ENCODE measurements around the gene VTI1A. TPM values are rescaled to one million over a fixed set of nuclear protein-coding genes. Genes with fewer than 3 reads are reported as not detected.

The VTI1A gene
- total and polyA plus RNA-seq, 2 experiments from 2014 or later = 26.8 to 31.0 TPM

DNA sequence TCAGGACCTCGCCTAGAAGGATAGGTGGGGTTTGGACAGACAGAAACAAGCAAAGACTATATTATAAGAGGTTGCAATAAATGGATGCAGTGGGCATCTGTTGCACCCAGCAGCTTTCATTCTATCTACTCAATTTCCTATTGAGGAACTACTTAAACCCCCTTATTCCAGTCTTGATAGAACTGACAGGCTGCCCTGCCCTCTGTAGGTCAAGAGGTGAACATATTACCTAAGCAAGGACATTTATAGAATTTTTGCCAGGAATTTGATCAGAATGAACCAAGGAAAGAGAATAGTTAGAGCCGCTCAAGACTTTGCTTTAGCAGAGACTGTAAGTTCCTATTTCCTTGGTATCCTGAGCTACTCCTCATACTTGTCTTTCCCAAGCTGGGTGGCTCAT is 9.5 kb downstream of the VTI1A start:
- peak; percentile 46 for DNase-seq (ENCODE audit: low spot score)
- ATAC-seq = peak; percentile 61
- Histone ChIP-seq H3K9me2 (ENCODE audit: insufficient read depth) (no peaks in the 10 kb centered on the region), H3K4me2 (no peak overlapping the region), H3K27me3 (ENCODE audit: insufficient read depth) (no peaks in the 10 kb centered on the region), H3K79me2 (replicated peaks; ENCODE audit: insufficient read depth) (peaks cover 24% of the 10 kb centered on the region), H3K36me3 (ENCODE audit: insufficient read depth) (no peaks in the 10 kb centered on the region; the same call in 1 of the 2 replicates), H4K20me1 (replicated peaks; ENCODE audit: insufficient read depth) (no peaks in the 10 kb centered on the region), H3F3A (replicated peaks; ENCODE audit: low read depth) (no peaks in the 10 kb centered on the region), H2AFZ (no peak overlapping the region), H3K4me3 (no peak overlapping the region), H3K27ac (ENCODE audit: low read depth) (no peak overlapping the region), H3K4me1 (ENCODE audit: insufficient read depth) (no peaks in the 10 kb centered on the region)
- Mint-ChIP-seq H3K27me3 (ENCODE audit: insufficient read depth, low read depth, poor library complexity) (no peaks in the 10 kb centered on the region), H3K36me3 (ENCODE audit: low read depth) (peaks cover 25% of the 10 kb centered on the region), H3K27ac (no peak overlapping the region), H3K9me3 (peaks cover 21% of the 10 kb centered on the region), H3K4me1 (no peaks in the 10 kb centered on the region), H3K4me3 (no peak overlapping the region)
- TF ChIP-seq, protein P1, sequence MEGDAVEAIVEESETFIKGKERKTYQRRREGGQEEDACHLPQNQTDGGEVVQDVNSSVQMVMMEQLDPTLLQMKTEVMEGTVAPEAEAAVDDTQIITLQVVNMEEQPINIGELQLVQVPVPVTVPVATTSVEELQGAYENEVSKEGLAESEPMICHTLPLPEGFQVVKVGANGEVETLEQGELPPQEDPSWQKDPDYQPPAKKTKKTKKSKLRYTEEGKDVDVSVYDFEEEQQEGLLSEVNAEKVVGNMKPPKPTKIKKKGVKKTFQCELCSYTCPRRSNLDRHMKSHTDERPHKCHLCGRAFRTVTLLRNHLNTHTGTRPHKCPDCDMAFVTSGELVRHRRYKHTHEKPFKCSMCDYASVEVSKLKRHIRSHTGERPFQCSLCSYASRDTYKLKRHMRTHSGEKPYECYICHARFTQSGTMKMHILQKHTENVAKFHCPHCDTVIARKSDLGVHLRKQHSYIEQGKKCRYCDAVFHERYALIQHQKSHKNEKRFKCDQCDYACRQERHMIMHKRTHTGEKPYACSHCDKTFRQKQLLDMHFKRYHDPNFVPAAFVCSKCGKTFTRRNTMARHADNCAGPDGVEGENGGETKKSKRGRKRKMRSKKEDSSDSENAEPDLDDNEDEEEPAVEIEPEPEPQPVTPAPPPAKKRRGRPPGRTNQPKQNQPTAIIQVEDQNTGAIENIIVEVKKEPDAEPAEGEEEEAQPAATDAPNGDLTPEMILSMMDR (conservative IDR thresholded peaks at IDR 0.05; ENCODE audit: low read depth in 2 of 2) = peak; percentile 55 to 57
- TF ChIP-seq, protein P2, sequence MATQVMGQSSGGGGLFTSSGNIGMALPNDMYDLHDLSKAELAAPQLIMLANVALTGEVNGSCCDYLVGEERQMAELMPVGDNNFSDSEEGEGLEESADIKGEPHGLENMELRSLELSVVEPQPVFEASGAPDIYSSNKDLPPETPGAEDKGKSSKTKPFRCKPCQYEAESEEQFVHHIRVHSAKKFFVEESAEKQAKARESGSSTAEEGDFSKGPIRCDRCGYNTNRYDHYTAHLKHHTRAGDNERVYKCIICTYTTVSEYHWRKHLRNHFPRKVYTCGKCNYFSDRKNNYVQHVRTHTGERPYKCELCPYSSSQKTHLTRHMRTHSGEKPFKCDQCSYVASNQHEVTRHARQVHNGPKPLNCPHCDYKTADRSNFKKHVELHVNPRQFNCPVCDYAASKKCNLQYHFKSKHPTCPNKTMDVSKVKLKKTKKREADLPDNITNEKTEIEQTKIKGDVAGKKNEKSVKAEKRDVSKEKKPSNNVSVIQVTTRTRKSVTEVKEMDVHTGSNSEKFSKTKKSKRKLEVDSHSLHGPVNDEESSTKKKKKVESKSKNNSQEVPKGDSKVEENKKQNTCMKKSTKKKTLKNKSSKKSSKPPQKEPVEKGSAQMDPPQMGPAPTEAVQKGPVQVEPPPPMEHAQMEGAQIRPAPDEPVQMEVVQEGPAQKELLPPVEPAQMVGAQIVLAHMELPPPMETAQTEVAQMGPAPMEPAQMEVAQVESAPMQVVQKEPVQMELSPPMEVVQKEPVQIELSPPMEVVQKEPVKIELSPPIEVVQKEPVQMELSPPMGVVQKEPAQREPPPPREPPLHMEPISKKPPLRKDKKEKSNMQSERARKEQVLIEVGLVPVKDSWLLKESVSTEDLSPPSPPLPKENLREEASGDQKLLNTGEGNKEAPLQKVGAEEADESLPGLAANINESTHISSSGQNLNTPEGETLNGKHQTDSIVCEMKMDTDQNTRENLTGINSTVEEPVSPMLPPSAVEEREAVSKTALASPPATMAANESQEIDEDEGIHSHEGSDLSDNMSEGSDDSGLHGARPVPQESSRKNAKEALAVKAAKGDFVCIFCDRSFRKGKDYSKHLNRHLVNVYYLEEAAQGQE (IDR thresholded peaks at IDR 0.05; ENCODE audit: unreplicated experiment) = no peak

DNA sequence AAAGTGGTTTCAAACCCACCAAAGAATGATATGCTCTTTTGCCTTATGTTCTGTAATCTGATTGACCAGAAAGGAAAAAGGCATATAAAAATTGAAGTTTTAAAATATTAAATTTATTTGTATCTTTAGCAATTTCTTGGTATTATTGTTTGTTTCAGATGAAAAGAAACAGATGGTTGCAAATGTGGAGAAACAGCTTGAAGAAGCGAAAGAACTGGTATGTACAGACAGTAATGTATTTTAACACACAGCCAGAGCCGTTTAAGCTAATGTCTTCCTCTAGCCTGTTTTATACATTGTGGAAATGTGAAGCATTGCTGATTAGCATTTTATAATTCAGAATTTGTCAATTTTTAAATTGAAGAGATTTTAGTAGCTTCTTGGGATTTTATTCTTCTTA is 13.4 kb downstream of the VTI1A start:
- DNase-seq (ENCODE audit: low spot score) = no peak
- Mint-ChIP-seq H3K9me3 (peaks cover 6% of the 10 kb centered on the region; the same call in 1 of the 3 replicates), H3K27me3 (ENCODE audit: insufficient read depth, low read depth, poor library complexity) (no peaks in the 10 kb centered on the region), H3K27ac (no peak overlapping the region), H3K4me1 (no peaks in the 10 kb centered on the region), H3K36me3 (ENCODE audit: low read depth) (peaks cover 30% of the 10 kb centered on the region), H3K4me3 (no peak overlapping the region)
- Histone ChIP-seq H3K4me1 (ENCODE audit: insufficient read depth) (no peaks in the 10 kb centered on the region), H3K27me3 (ENCODE audit: insufficient read depth) (no peaks in the 10 kb centered on the region), H3K9me2 (ENCODE audit: insufficient read depth) (no peaks in the 10 kb centered on the region), H4K20me1 (replicated peaks; ENCODE audit: insufficient read depth) (no peaks in the 10 kb centered on the region), H2AFZ (no peak overlapping the region), H3K79me2 (replicated peaks; ENCODE audit: insufficient read depth) (no peaks in the 10 kb centered on the region), H3K4me3 (no peak overlapping the region), H3K4me2 (no peak overlapping the region), H3K36me3 (ENCODE audit: insufficient read depth) (peaks cover 11% of the 10 kb centered on the region; the same call in 1 of the 2 replicates), H3K27ac (ENCODE audit: low read depth) (no peak overlapping the region), H3F3A (replicated peaks; ENCODE audit: low read depth) (no peaks in the 10 kb centered on the region)
- no peak for ATAC-seq
- TF ChIP-seq ZNF114 (CRISPR knock-in tag; IDR thresholded peaks at IDR 0.05) (no peak), STAT1 (IDR thresholded peaks at IDR 0.05; ENCODE audit: unreplicated experiment) (no peak), NANOG (IDR thresholded peaks at IDR 0.05; ENCODE audit: borderline replicate concordance) (no peak), ZNF331 (CRISPR knock-in tag; IDR thresholded peaks at IDR 0.05; ENCODE audit: low read depth) (no peak), CREB1 (CRISPR knock-in tag; IDR thresholded peaks at IDR 0.05; ENCODE audit: low read depth) (no peak), EZH2 (IDR thresholded peaks at IDR 0.05; ENCODE audit: low read depth, unreplicated experiment) (no peak), POLR2AphosphoS5 (IDR thresholded peaks at IDR 0.05; ENCODE audit: low read depth) (no peak), EZH2phosphoT487 (IDR thresholded peaks at IDR 0.05; ENCODE audit: unreplicated experiment) (no peak)
- TF ChIP-seq, protein P2 (IDR thresholded peaks at IDR 0.05; ENCODE audit: unreplicated experiment) = no peak
- TF ChIP-seq, protein P1 (conservative IDR thresholded peaks at IDR 0.05; ENCODE audit: low read depth in 2 of 2) = no peak
- TF ChIP-seq, protein P3, sequence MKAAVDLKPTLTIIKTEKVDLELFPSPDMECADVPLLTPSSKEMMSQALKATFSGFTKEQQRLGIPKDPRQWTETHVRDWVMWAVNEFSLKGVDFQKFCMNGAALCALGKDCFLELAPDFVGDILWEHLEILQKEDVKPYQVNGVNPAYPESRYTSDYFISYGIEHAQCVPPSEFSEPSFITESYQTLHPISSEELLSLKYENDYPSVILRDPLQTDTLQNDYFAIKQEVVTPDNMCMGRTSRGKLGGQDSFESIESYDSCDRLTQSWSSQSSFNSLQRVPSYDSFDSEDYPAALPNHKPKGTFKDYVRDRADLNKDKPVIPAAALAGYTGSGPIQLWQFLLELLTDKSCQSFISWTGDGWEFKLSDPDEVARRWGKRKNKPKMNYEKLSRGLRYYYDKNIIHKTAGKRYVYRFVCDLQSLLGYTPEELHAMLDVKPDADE (IDR thresholded peaks at IDR 0.05) = no peak
